A673 (cell line): ENCODE results near the gene RER1. TPM values are rescaled to one million over a fixed set of nuclear protein-coding genes. Genes with fewer than 3 reads are reported as not detected.

Source experiments
- BruUV-seq: library from RNA; stranded (reverse); fragments of 400-500 nt; replicated peaks from 2 replicates; lab custom pipeline; 2021; lab: Mats Ljungman, UMichigan
- CTCF ChIA-PET: fragments of 300-600 bp; sonication (Branson Sonifier 250); formaldehyde crosslinking; loops from one replicate; lab custom pipeline; 2022; ENCODE audit warnings: antibody characterized with exemption; lab: Charles Lee
- POLR2A ChIA-PET: fragments of 300-600 bp; sonication (Branson Sonifier 250); formaldehyde crosslinking; loops from one replicate; lab custom pipeline; 2022; ENCODE audit warnings: antibody characterized with exemption; ENCODE audit not compliant: low non-redundant PET; lab: Charles Lee
- DNase-seq: peaks from one replicate; pipeline ENCODE4 v3.0.0-alpha.2; 2015; ENCODE audit warnings: low spot score
- H3K27ac ChIP-seq: fragments of 200-600 bp; sonication (generic); 2 replicates; pipeline ENCODE4 v1.5.1; 2016; ENCODE audit warnings: mixed run types, low read depth, mild to moderate bottlenecking, mixed read lengths, antibody characterized with exemption, low read length; ENCODE audit not compliant: poor library complexity, severe bottlenecking
- H3K27me3 ChIP-seq: fragments of 200-600 bp; sonication (generic); replicated peaks from 2 replicates; pipeline ENCODE4 v1.6.1; 2017; ENCODE audit warnings: mixed run types, low read depth, mild to moderate bottlenecking, mixed read lengths, antibody characterized with exemption, low read length; ENCODE audit not compliant: insufficient read depth, poor library complexity
- H3K36me3 ChIP-seq: fragments of 200-600 bp; sonication (generic); 2 replicates; pipeline ENCODE4 v1.6.1; 2016; ENCODE audit warnings: mixed run types, mild to moderate bottlenecking, mixed read lengths, antibody characterized with exemption, low read length; ENCODE audit not compliant: insufficient read depth, poor library complexity, severe bottlenecking
- H3K4me1 ChIP-seq: fragments of 200-600 bp; sonication (generic); 2 replicates; pipeline ENCODE4 v1.6.1; 2017; ENCODE audit warnings: mixed run types, mild to moderate bottlenecking, mixed read lengths, antibody characterized with exemption, low read length; ENCODE audit not compliant: insufficient read depth, poor library complexity, severe bottlenecking
- H3K4me3 ChIP-seq: fragments of 200-600 bp; sonication (generic); 2 replicates; pipeline ENCODE4 v1.5.1; 2016; ENCODE audit warnings: low read depth, mixed run types, mild to moderate bottlenecking, mixed read lengths, low read length; ENCODE audit not compliant: poor library complexity, severe bottlenecking
- H3K9me3 ChIP-seq: fragments of 200-600 bp; sonication (generic); 2 replicates; pipeline ENCODE4 v1.6.1; 2016; ENCODE audit warnings: mixed run types, low read depth, mild to moderate bottlenecking, mixed read lengths, antibody characterized with exemption, low read length; ENCODE audit not compliant: poor library complexity, severe bottlenecking
- EZH2 ChIP-seq: fragments of 200-600 bp; sonication (generic); IDR thresholded peaks from 2 replicates; pipeline ENCODE4 v1.6.1; 2017; ENCODE audit warnings: borderline replicate concordance, low read depth, mild to moderate bottlenecking, mixed read lengths, antibody characterized with exemption, low read length; ENCODE audit not compliant: poor library complexity, severe bottlenecking
- intact Hi-C: fragments of 100-400 bp; cut with micrococcal nuclease; formaldehyde crosslinking; loops from one replicate; pipeline ENCODE4 v1.10.0; 2022; ENCODE audit not compliant: unreplicated experiment
- total RNA-seq: library from RNA; stranded (reverse); gene quantifications from 2 replicates; pipeline ENCODE4 v1.2.3, GENCODE V29; 2021
- TF ChIP-seq, protein P1 (sequence below): fragments of 300-800, 200-600 bp; sonication (generic); conservative IDR thresholded peaks from 2 replicates; pipeline ENCODE4 v1.5.1; 2017; ENCODE audit warnings: low read depth, mild to moderate bottlenecking, antibody characterized with exemption, low read length, moderate library complexity, mixed read lengths

RER1 gene
- total RNA-seq, 1 experiment from 2014 or later: 154 TPM

DNA sequence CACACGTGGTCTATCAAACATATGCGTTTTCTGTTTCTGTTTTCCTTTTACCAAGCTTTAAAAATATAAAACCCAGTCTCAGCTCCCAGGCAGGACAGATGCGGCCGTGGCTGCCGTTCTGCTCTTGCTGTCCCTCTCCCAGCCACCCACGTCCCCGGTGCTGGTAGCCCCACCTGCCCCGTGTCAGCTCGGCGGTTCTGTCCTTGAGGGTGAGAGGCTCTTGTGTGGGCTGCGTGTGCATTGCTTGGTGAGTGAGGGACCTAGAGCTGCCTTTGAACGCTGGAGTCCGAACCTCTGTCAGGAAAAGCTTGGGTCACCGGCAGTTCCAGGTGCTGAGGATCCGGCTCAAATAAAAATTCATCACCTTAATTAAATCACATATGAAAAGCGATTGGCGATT lies 4.4 kb downstream of the RER1 start:
- POLR2A ChIA-PET: no interaction called here
- H3K27ac ChIP-seq: no peak overlapping the region
- H3K27me3 ChIP-seq: no peaks in the 10 kb centered on the region
- CTCF ChIA-PET: no interaction called here
- peaks cover 10% of the 10 kb centered on the region for H3K4me1 ChIP-seq
- no peak overlapping the region for H3K4me3 ChIP-seq
- intact Hi-C loops: no loop called here
- BruUV-seq: no TSS peak
- TF ChIP-seq, protein P1, sequence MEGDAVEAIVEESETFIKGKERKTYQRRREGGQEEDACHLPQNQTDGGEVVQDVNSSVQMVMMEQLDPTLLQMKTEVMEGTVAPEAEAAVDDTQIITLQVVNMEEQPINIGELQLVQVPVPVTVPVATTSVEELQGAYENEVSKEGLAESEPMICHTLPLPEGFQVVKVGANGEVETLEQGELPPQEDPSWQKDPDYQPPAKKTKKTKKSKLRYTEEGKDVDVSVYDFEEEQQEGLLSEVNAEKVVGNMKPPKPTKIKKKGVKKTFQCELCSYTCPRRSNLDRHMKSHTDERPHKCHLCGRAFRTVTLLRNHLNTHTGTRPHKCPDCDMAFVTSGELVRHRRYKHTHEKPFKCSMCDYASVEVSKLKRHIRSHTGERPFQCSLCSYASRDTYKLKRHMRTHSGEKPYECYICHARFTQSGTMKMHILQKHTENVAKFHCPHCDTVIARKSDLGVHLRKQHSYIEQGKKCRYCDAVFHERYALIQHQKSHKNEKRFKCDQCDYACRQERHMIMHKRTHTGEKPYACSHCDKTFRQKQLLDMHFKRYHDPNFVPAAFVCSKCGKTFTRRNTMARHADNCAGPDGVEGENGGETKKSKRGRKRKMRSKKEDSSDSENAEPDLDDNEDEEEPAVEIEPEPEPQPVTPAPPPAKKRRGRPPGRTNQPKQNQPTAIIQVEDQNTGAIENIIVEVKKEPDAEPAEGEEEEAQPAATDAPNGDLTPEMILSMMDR: no peak
- no peak for TF ChIP-seq EZH2
- DNase-seq: no peak
- no peaks in the 10 kb centered on the region for H3K9me3 ChIP-seq
- H3K36me3 ChIP-seq: peaks cover 68% of the 10 kb centered on the region

GRCh38 chr1:2396476-2396875 lies 4.8 kb downstream of the RER1 start:
- no peak for TF ChIP-seq EZH2
- TF ChIP-seq, protein P1: no peak
- Histone ChIP-seq H3K9me3 (no peaks in the 10 kb centered on the region), H3K27me3 (no peaks in the 10 kb centered on the region), H3K27ac (no peak overlapping the region), H3K4me1 (peaks cover 10% of the 10 kb centered on the region), H3K36me3 (peaks cover 70% of the 10 kb centered on the region), H3K4me3 (no peak overlapping the region)
- ChIA-PET POLR2A (no interaction called here), CTCF (no interaction called here)
- intact Hi-C loops: no loop called here
- no peak for DNase-seq
- BruUV-seq: no TSS peak

- intact Hi-C loops: no loop called here
- H3K9me3 ChIP-seq: no peaks in the 10 kb centered on the region
- DNase-seq: no peak
- CTCF ChIA-PET: no interaction called here
- peaks cover 76% of the 10 kb centered on the region for H3K36me3 ChIP-seq
- H3K27ac ChIP-seq: no peak overlapping the region
- no peak overlapping the region for H3K4me3 ChIP-seq
- POLR2A ChIA-PET: no interaction called here
- H3K27me3 ChIP-seq: no peaks in the 10 kb centered on the region
- BruUV-seq: no TSS peak
- no peak for TF ChIP-seq EZH2
- TF ChIP-seq, protein P1: no peak
- peaks cover 10% of the 10 kb centered on the region for H3K4me1 ChIP-seq
Measured at GRCh38 chr1:2397007-2397679, 5.5 kb downstream of the RER1 start.
